Loucy (cell line): Measurements from ENCODE around the gene SLC4A9.

ENCODE experiments used
- H2AFZ ChIP-seq: fragments of 200-600 bp; sonication (generic); 2 replicates; pipeline ENCODE4 v1.6.0; 2016; ENCODE audit warnings: antibody characterized with exemption, mild to moderate bottlenecking, low read length, moderate library complexity
- H3F3A ChIP-seq: fragments of 200-600 bp; 2 replicates; pipeline ENCODE4 v1.6.0; 2016; ENCODE audit warnings: antibody characterized with exemption, low read depth, mild to moderate bottlenecking
- H3K27me3 ChIP-seq: fragments of 200-600 bp; sonication (generic); 2 replicates; pipeline ENCODE4 v1.6.1; 2014; ENCODE audit warnings: low read length, mild to moderate bottlenecking; ENCODE audit not compliant: insufficient read depth, poor library complexity, severe bottlenecking
- H3K36me3 ChIP-seq: fragments of 200-600 bp; sonication (generic); 2 replicates; pipeline ENCODE4 v1.6.1; 2016; ENCODE audit warnings: low read length; ENCODE audit not compliant: insufficient read depth
- H3K4me1 ChIP-seq: fragments of 200-600 bp; sonication (generic); 2 replicates; pipeline ENCODE4 v1.5.1; 2014; ENCODE audit warnings: low read length, mild to moderate bottlenecking; ENCODE audit not compliant: insufficient read depth, poor library complexity, severe bottlenecking
- H3K4me2 ChIP-seq: fragments of 200-600 bp; sonication (generic); 2 replicates; pipeline ENCODE4 v1.6.0; 2014; ENCODE audit warnings: antibody characterized with exemption, low read length, low read depth, mild to moderate bottlenecking; ENCODE audit not compliant: poor library complexity, severe bottlenecking
- H3K4me3 ChIP-seq: fragments of 200-600 bp; sonication (generic); 2 replicates; pipeline ENCODE4 v1.5.1; 2014; ENCODE audit warnings: low read length, mild to moderate bottlenecking, mixed read lengths; ENCODE audit not compliant: poor library complexity, severe bottlenecking
- H3K79me2 ChIP-seq: fragments of 200-600 bp; sonication (generic); 2 replicates; pipeline ENCODE4 v1.6.1; 2014; ENCODE audit warnings: low read length; ENCODE audit not compliant: insufficient read depth
- H3K9ac ChIP-seq: fragments of 200-600 bp; sonication (generic); 2 replicates; pipeline ENCODE4 v1.6.0; 2014; ENCODE audit warnings: mild to moderate bottlenecking, low read depth, low read length, moderate library complexity; ENCODE audit not compliant: poor library complexity, severe bottlenecking
- H3K9me2 ChIP-seq: fragments of 200-600 bp; sonication (generic); replicated peaks from 2 replicates; pipeline ENCODE4 v1.6.1; 2016; ENCODE audit warnings: low read depth, low read length, mixed read lengths
- H3K9me3 ChIP-seq: fragments of 200-600 bp; sonication (generic); 2 replicates; pipeline ENCODE4 v1.6.1; 2014; ENCODE audit warnings: mild to moderate bottlenecking, antibody characterized with exemption, low read length, low read depth; ENCODE audit not compliant: insufficient read depth
- H4K20me1 ChIP-seq: fragments of 200-600 bp; sonication (generic); 2 replicates; pipeline ENCODE4 v1.6.0; 2014; ENCODE audit warnings: antibody characterized with exemption, low read length, mild to moderate bottlenecking; ENCODE audit not compliant: insufficient read depth, poor library complexity, severe bottlenecking
- EZH2phosphoT487 ChIP-seq: fragments of 200-600 bp; IDR thresholded peaks from 2 replicates; pipeline ENCODE4 v1.6.1; 2018; ENCODE audit warnings: antibody characterized with exemption, mild to moderate bottlenecking, moderate library complexity, borderline replicate concordance
- TF ChIP-seq, protein P1 (sequence below): fragments of 200-600 bp; sonication (generic); conservative IDR thresholded peaks from 2 replicates; pipeline ENCODE4 v1.5.1; 2014; ENCODE audit warnings: mild to moderate bottlenecking, antibody characterized with exemption, low read length

Gene SLC4A9

DNA sequence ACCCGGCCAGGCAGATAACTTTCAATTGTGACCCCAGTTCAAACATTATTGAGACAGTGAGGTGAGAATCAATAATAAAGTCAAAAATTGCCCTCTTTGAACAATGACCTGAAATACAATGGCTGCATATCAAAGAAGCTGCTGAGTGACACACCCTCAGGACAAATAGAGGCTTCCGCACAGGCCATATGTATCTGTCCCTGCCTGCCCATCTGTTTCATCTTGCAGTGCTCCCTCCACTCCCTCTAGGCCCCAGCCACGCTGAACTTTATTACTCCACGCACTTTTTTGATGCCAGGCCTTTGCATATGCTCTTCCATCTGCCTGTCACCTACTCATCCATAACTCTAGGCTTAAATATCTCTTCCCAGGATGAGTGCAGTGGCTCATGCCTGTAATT, 41.2 kb upstream of the SLC4A9 start:
- no peak overlapping the region for H2AFZ ChIP-seq

DNA sequence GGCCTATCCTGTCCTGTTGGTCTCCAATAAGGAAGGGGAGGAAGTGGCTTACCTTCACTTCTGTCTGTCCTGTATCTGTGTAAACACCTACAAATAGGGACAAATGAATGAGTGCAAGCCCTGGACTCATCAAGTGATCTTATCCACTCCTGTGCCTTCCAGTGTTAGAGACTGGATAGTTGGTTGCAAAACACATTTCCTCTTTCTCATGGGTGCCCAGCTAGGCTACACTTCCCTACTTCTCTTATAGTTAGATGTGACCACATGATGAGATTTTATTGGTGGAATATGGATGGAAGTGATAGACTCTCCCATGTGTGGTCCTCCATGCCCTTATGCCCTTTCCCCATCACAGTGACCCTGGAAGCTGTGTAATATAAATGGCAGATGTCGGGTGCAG, 40.2 kb upstream of the SLC4A9 start:
- H3K27me3 ChIP-seq: no peaks in the 10 kb centered on the region
- H3K4me3 ChIP-seq: no peak overlapping the region
- no peaks in the 10 kb centered on the region for H3K79me2 ChIP-seq
- no peak overlapping the region for H3K9ac ChIP-seq
- no peaks in the 10 kb centered on the region for H4K20me1 ChIP-seq
- no peak overlapping the region for H3K4me2 ChIP-seq
- TF ChIP-seq EZH2phosphoT487: no peak
- TF ChIP-seq, protein P1, sequence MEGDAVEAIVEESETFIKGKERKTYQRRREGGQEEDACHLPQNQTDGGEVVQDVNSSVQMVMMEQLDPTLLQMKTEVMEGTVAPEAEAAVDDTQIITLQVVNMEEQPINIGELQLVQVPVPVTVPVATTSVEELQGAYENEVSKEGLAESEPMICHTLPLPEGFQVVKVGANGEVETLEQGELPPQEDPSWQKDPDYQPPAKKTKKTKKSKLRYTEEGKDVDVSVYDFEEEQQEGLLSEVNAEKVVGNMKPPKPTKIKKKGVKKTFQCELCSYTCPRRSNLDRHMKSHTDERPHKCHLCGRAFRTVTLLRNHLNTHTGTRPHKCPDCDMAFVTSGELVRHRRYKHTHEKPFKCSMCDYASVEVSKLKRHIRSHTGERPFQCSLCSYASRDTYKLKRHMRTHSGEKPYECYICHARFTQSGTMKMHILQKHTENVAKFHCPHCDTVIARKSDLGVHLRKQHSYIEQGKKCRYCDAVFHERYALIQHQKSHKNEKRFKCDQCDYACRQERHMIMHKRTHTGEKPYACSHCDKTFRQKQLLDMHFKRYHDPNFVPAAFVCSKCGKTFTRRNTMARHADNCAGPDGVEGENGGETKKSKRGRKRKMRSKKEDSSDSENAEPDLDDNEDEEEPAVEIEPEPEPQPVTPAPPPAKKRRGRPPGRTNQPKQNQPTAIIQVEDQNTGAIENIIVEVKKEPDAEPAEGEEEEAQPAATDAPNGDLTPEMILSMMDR: no peak
- H2AFZ ChIP-seq: 0 out of 2 replicates have a peak overlapping the region, but pooled peaks have one; percentile 2
- no peaks in the 10 kb centered on the region for H3K9me2 ChIP-seq
- no peaks in the 10 kb centered on the region for H3K36me3 ChIP-seq
- H3K4me1 ChIP-seq: no peaks in the 10 kb centered on the region
- no peaks in the 10 kb centered on the region for H3F3A ChIP-seq
- H3K9me3 ChIP-seq: no peaks in the 10 kb centered on the region

More for the DNA sequence above, 41.2 kb upstream of the SLC4A9 start:
- Histone ChIP-seq H3K79me2 (no peaks in the 10 kb centered on the region), H3K4me3 (no peak overlapping the region), H3F3A (no peaks in the 10 kb centered on the region), H3K4me1 (no peaks in the 10 kb centered on the region), H3K36me3 (no peaks in the 10 kb centered on the region), H4K20me1 (no peaks in the 10 kb centered on the region), H3K9me3 (no peaks in the 10 kb centered on the region), H3K9me2 (no peaks in the 10 kb centered on the region), H3K4me2 (no peak overlapping the region), H3K27me3 (no peaks in the 10 kb centered on the region), H3K9ac (no peak overlapping the region)
- no peak for TF ChIP-seq EZH2phosphoT487
- TF ChIP-seq, protein P1: no peak

DNA sequence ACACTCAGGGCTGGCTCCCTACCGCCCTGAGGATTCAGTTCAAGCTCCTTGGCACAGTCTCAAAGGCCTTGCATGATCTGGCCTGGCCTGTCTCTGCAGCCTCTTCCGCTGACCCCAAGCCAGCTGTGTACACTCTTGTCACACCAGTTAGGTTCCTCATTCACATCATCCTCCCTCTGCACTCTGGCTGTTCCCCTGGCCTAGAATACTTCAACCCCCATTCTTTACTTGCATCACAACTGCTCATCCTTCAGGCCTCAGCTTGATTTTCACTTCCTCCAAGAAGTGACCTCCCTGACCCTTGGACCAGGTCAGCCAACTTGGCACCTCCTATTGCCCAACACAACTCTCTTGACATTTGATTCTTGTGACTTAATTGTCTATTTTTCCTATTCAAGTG, 38.2 kb upstream of the SLC4A9 start:
- H3K4me2 ChIP-seq: no peak overlapping the region
- TF ChIP-seq EZH2phosphoT487: no peak
- TF ChIP-seq, protein P1: no peak
- H3K36me3 ChIP-seq: no peaks in the 10 kb centered on the region

More for the DNA sequence above, 38.2 kb upstream of the SLC4A9 start:
- Histone ChIP-seq H3F3A (no peaks in the 10 kb centered on the region), H3K27me3 (no peaks in the 10 kb centered on the region), H3K79me2 (no peaks in the 10 kb centered on the region), H4K20me1 (no peaks in the 10 kb centered on the region), H3K9ac (no peak overlapping the region), H2AFZ (no peak overlapping the region), H3K4me3 (no peak overlapping the region), H3K9me3 (no peaks in the 10 kb centered on the region), H3K4me1 (no peaks in the 10 kb centered on the region), H3K9me2 (no peaks in the 10 kb centered on the region)
